Raji (cell line): Measurements from ENCODE around the gene BRINP1.

Source experiments
- POLR2A ChIP-seq: IDR thresholded peaks from 2 replicates; pipeline ENCODE4 v1.6.1; 2011; ENCODE audit warnings: low read depth, low read length, control low read depth; ENCODE audit not compliant: insufficient read depth

BRINP1 gene

GRCh38 chr9:119365291-119366027 is 3.8 kb downstream of the BRINP1 start:
- TF ChIP-seq POLR2A: no peak

- no peak for TF ChIP-seq POLR2A
Observed at GRCh38 chr9:119360237-119360636, 9.0 kb downstream of the BRINP1 start.

- no peak for TF ChIP-seq POLR2A
Observed at GRCh38 chr9:119357336-119358096, 11.7 kb downstream of the BRINP1 start.

GRCh38 chr9:119349351-119349825 is 19.8 kb downstream of the BRINP1 start:
- TF ChIP-seq POLR2A: no peak

- TF ChIP-seq POLR2A: no peak
Observed at GRCh38 chr9:119343059-119343990, 25.9 kb downstream of the BRINP1 start.

GRCh38 chr9:119339056-119339455 is 30.2 kb downstream of the BRINP1 start:
- no peak for TF ChIP-seq POLR2A

GRCh38 chr9:119337573-119337972 is 31.7 kb downstream of the BRINP1 start:
- TF ChIP-seq POLR2A: no peak

- no peak for TF ChIP-seq POLR2A
Observed at GRCh38 chr9:119334745-119335144, 34.5 kb downstream of the BRINP1 start.

- no peak for TF ChIP-seq POLR2A
Observed at GRCh38 chr9:119333507-119334229, 35.6 kb downstream of the BRINP1 start.

- TF ChIP-seq POLR2A: no peak
Observed at GRCh38 chr9:119332522-119332921, 36.7 kb downstream of the BRINP1 start.

- no peak for TF ChIP-seq POLR2A
Observed at GRCh38 chr9:119322184-119322583, 47.1 kb downstream of the BRINP1 start.

- no peak for TF ChIP-seq POLR2A
Observed at GRCh38 chr9:119318371-119318770, 50.9 kb downstream of the BRINP1 start.

GRCh38 chr9:119313846-119314245 is 55.4 kb downstream of the BRINP1 start:
- no peak for TF ChIP-seq POLR2A

- no peak for TF ChIP-seq POLR2A
Observed at GRCh38 chr9:119310741-119311140, 58.5 kb downstream of the BRINP1 start.
